Panc1 (cell line): ENCODE data around the gene SPATA31D1. TPM values are rescaled to one million over a fixed set of nuclear protein-coding genes. Genes with fewer than 3 reads are reported as not detected.

Experiments used
- ATAC-seq: fragments of 200-7000 bp; cut with Tn5 transposase; 2 replicates; pipeline ENCODE4 v1.9.1; 2020; ENCODE audit warnings: mild to moderate bottlenecking, moderate library complexity
- BruUV-seq: library from RNA; stranded (reverse); fragments of 400-500 nt; replicated peaks from 2 replicates; lab custom pipeline; 2021; lab: Mats Ljungman, UMichigan
- CTCF ChIA-PET: fragments of 300-600 bp; sonication (Branson Sonifier 250); formaldehyde crosslinking; loops from one replicate; lab custom pipeline; 2022; ENCODE audit warnings: antibody characterized with exemption; lab: Charles Lee
- POLR2A ChIA-PET: fragments of 300-600 bp; sonication (Branson Sonifier 250); formaldehyde crosslinking; loops from one replicate; lab custom pipeline; 2022; ENCODE audit warnings: antibody characterized with exemption; lab: Charles Lee
- DNase-seq: peaks from one replicate; pipeline ENCODE4 v3.0.0-alpha.2; 2010; ENCODE audit warnings: low read depth, low spot score
- H3K27ac ChIP-seq: 2 replicates; pipeline ENCODE4 v1.5.1; 2011; ENCODE audit warnings: mild to moderate bottlenecking, low read length, inconsistent platforms
- H3K27me3 ChIP-seq: fragments of 200-500 bp; sonication (Bioruptor generic); 2 replicates; pipeline ENCODE4 v1.6.0; 2014; ENCODE audit warnings: low read length, inconsistent platforms; ENCODE audit not compliant: control insufficient read depth, insufficient read depth
- H3K36me3 ChIP-seq: fragments of 200-500 bp; sonication (Bioruptor generic); 2 replicates; pipeline ENCODE4 v1.5.1; 2014; ENCODE audit warnings: inconsistent platforms, mild to moderate bottlenecking, low read length, moderate library complexity; ENCODE audit not compliant: control insufficient read depth, insufficient read depth
- H3K4me1 ChIP-seq: 2 replicates; pipeline ENCODE4 v1.5.1; 2011; ENCODE audit warnings: inconsistent platforms, mild to moderate bottlenecking, low read length, moderate library complexity; ENCODE audit not compliant: control insufficient read depth, insufficient read depth
- H3K4me3 ChIP-seq, 2 experiments: 2 replicates each; pipeline ENCODE4 v1.5.1; 2011 to 2012; ENCODE audit warnings: low read depth in 2 of 2, low read length in 2 of 2, mild to moderate bottlenecking in 2 of 2, inconsistent platforms in 1 of 2, moderate library complexity in 1 of 2
- H3K9me3 ChIP-seq: fragments of 200-500 bp; sonication (Bioruptor generic); 2 replicates; pipeline ENCODE4 v1.5.1; 2014; ENCODE audit warnings: low read depth, mild to moderate bottlenecking, inconsistent platforms, low read length, moderate library complexity; ENCODE audit not compliant: control insufficient read depth, insufficient read depth
- CTCF ChIP-seq: fragments of 450-650 bp; IDR thresholded peaks from 2 replicates; pipeline ENCODE4 v1.5.1; 2017; ENCODE audit warnings: mild to moderate bottlenecking
- POLR2AphosphoS5 ChIP-seq: IDR thresholded peaks from 2 replicates; pipeline ENCODE4 v1.6.1; 2012; ENCODE audit warnings: mild to moderate bottlenecking, low read depth, low read length, moderate library complexity
- SIN3A ChIP-seq: IDR thresholded peaks from 2 replicates; pipeline ENCODE4 v1.6.1; 2012; ENCODE audit warnings: low read depth, mild to moderate bottlenecking, low read length, moderate library complexity, borderline replicate concordance; ENCODE audit not compliant: insufficient read depth
- TCF7L2 ChIP-seq: IDR thresholded peaks from 2 replicates; pipeline ENCODE4 v1.6.1; 2011; ENCODE audit warnings: mild to moderate bottlenecking, low read depth, low read length, inconsistent platforms
- in situ Hi-C: cut with HindIII; loops from 2 replicates; pipeline ENCODE4 v1.10.0; 2016; ENCODE audit warnings: low sequenced_read_pairs, low pct_unique_long_range_greater_than_20kb
- intact Hi-C: fragments of 100-400 bp; cut with micrococcal nuclease; formaldehyde crosslinking; loops from one replicate; pipeline ENCODE4 v1.10.0; 2022; ENCODE audit not compliant: unreplicated experiment
- total RNA-seq: library from RNA; stranded (reverse); gene quantifications from one replicate; pipeline ENCODE4 v1.2.1, GENCODE V29; 2021; ENCODE audit not compliant: unreplicated experiment
- TF ChIP-seq, protein P1 (sequence below), 2 experiments: IDR thresholded peaks; 2 replicates each; pipeline ENCODE4 v1.6.1; 2011 to 2012; ENCODE audit warnings: low read depth in 2 of 2, control low read depth in 1 of 2, low read length in 1 of 2, mild to moderate bottlenecking in 1 of 2, moderate library complexity in 1 of 2; ENCODE audit not compliant: insufficient read depth in 1 of 2

SPATA31D1 gene
- total RNA-seq, 1 experiment from 2014 or later = not detected

DNA sequence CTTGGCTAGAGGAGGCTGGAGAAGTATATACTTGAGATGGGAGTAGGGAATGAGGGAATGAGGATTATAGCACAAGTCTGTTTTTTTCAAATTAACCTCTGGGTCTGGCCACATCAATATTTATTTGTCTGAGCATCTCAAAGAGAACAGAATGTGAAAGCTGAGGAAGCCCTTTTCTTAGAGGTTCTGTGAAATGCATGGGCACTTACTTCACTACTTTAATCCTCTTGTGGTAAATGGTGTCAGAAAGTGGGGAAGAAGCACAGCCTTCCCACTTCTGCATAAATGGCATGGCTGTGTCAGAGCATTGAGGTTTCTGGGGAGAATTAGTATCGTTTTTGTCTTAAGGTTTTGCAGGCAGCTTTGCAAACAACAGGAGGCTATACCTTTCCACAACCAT is 48.6 kb downstream of the SPATA31D1 start:
- CTCF ChIA-PET = no interaction called here
- no peaks in the 10 kb centered on the region for H3K27me3 ChIP-seq
- no TSS peak for BruUV-seq
- no peaks in the 10 kb centered on the region for H3K4me1 ChIP-seq
- DNase-seq (no peak), ATAC-seq (no peak)
- intact Hi-C loops = no loop called here
- no peak overlapping the region for H3K4me3 ChIP-seq
- POLR2A ChIA-PET = no interaction called here
- H3K36me3 ChIP-seq = no peaks in the 10 kb centered on the region
- in situ Hi-C loops = no loop called here
- TF ChIP-seq TCF7L2 (no peak), SIN3A (no peak), POLR2AphosphoS5 (no peak), CTCF (no peak)
- TF ChIP-seq, protein P1, sequence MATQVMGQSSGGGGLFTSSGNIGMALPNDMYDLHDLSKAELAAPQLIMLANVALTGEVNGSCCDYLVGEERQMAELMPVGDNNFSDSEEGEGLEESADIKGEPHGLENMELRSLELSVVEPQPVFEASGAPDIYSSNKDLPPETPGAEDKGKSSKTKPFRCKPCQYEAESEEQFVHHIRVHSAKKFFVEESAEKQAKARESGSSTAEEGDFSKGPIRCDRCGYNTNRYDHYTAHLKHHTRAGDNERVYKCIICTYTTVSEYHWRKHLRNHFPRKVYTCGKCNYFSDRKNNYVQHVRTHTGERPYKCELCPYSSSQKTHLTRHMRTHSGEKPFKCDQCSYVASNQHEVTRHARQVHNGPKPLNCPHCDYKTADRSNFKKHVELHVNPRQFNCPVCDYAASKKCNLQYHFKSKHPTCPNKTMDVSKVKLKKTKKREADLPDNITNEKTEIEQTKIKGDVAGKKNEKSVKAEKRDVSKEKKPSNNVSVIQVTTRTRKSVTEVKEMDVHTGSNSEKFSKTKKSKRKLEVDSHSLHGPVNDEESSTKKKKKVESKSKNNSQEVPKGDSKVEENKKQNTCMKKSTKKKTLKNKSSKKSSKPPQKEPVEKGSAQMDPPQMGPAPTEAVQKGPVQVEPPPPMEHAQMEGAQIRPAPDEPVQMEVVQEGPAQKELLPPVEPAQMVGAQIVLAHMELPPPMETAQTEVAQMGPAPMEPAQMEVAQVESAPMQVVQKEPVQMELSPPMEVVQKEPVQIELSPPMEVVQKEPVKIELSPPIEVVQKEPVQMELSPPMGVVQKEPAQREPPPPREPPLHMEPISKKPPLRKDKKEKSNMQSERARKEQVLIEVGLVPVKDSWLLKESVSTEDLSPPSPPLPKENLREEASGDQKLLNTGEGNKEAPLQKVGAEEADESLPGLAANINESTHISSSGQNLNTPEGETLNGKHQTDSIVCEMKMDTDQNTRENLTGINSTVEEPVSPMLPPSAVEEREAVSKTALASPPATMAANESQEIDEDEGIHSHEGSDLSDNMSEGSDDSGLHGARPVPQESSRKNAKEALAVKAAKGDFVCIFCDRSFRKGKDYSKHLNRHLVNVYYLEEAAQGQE (IDR thresholded peaks at IDR 0.05; ENCODE audit: insufficient read depth in 1 of 2, low read depth in 2 of 2, low read length in 1 of 2) = no peak
- no peaks in the 10 kb centered on the region for H3K9me3 ChIP-seq
- H3K27ac ChIP-seq = no peak overlapping the region

DNA sequence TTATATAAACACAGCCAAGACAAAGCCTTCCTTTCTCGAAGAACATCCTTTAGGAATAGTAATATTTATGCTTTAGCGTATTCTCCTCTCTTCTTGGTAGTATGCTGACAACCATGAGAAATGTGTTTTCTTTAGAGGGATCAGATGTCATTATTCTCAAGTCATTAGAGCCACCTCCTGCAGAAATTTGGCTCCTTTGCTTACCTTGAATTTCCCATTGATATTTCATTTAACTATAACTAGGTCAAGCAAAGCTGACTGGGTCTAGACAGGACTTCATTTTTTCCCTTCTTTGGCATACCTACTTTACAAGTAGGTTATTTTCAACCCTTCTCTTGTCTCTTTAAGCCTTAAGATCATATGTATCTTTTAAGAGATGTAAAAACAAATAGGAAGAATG is 50.3 kb downstream of the SPATA31D1 start:
- Histone ChIP-seq H3K4me3 (no peak overlapping the region), H3K4me1 (no peaks in the 10 kb centered on the region), H3K36me3 (no peaks in the 10 kb centered on the region), H3K27ac (no peak overlapping the region), H3K27me3 (no peaks in the 10 kb centered on the region), H3K9me3 (no peaks in the 10 kb centered on the region)
- DNase-seq (no peak), ATAC-seq (no peak)
- intact Hi-C loops (no loop called here), in situ Hi-C loops (no loop called here)
- BruUV-seq = no TSS peak
- ChIA-PET POLR2A (no interaction called here), CTCF (no interaction called here)
- TF ChIP-seq SIN3A (no peak), CTCF (no peak), TCF7L2 (no peak)
- TF ChIP-seq, protein P1 (IDR thresholded peaks at IDR 0.05; ENCODE audit: insufficient read depth in 1 of 2, low read depth in 2 of 2, low read length in 1 of 2) = no peak

Other genes starting within 250 kb of the SPATA31D1 start
- not detected for gene SPATA31D4, start 60.3 kb upstream of the SPATA31D1 start, total RNA-seq
- not detected for gene SPATA31D3, start 45.3 kb upstream of the SPATA31D1 start, total RNA-seq